IPS-NIHi7 (cell line): ENCODE measurements around the gene CHIT1.

Experiments used
- DNase-seq: peaks from one replicate; pipeline ENCODE4 v3.0.0; 2012; ENCODE audit warnings: mixed read lengths; ENCODE audit errors: extremely low spot score

Gene CHIT1

GRCh38 chr1:203216274-203217138, 13.0 kb downstream of the CHIT1 start:
- peak; percentile 84 for DNase-seq

GRCh38 chr1:203215573-203215972, 13.9 kb downstream of the CHIT1 start:
- DNase-seq, result no peak

- no peak for DNase-seq
Measured at GRCh38 chr1:203214871-203215270, 14.6 kb downstream of the CHIT1 start.

- DNase-seq, result no peak
Measured at GRCh38 chr1:203213126-203213525, 16.3 kb downstream of the CHIT1 start.

- DNase-seq, result no peak
Measured at GRCh38 chr1:203211812-203212211, 17.7 kb downstream of the CHIT1 start.

GRCh38 chr1:203210988-203211387, 18.5 kb downstream of the CHIT1 start:
- DNase-seq, result no peak

GRCh38 chr1:203210350-203210749, 19.1 kb downstream of the CHIT1 start:
- DNase-seq, result no peak

GRCh38 chr1:203208181-203208580, 21.3 kb downstream of the CHIT1 start:
- DNase-seq, result no peak

- DNase-seq, result no peak
Measured at GRCh38 chr1:203207751-203208150, 21.7 kb downstream of the CHIT1 start.

GRCh38 chr1:203206129-203206687, 23.3 kb downstream of the CHIT1 start:
- DNase-seq, result no peak

- DNase-seq, result no peak
Measured at GRCh38 chr1:203204756-203205155, 24.7 kb downstream of the CHIT1 start.

- no peak for DNase-seq
Measured at GRCh38 chr1:203202431-203203245, 26.8 kb downstream of the CHIT1 start.

- DNase-seq, result no peak
Measured at GRCh38 chr1:203201516-203202205, 27.8 kb downstream of the CHIT1 start.

GRCh38 chr1:203200916-203201315, 28.6 kb downstream of the CHIT1 start:
- DNase-seq, result no peak

GRCh38 chr1:203199816-203200571, 29.5 kb downstream of the CHIT1 start:
- DNase-seq, result no peak

GRCh38 chr1:203199481-203199815, 30.0 kb downstream of the CHIT1 start:
- no peak for DNase-seq

- no peak for DNase-seq
Measured at GRCh38 chr1:203199002-203199401, 30.5 kb downstream of the CHIT1 start.

- DNase-seq, result no peak
Measured at GRCh38 chr1:203197625-203198024, 31.8 kb downstream of the CHIT1 start.

GRCh38 chr1:203196371-203196770, 33.1 kb downstream of the CHIT1 start:
- no peak for DNase-seq

GRCh38 chr1:203190949-203191348, 38.5 kb downstream of the CHIT1 start:
- DNase-seq, result no peak

GRCh38 chr1:203189951-203190352, 39.5 kb downstream of the CHIT1 start:
- DNase-seq, result no peak
